Lower lobe of right lung (tissue), 2 donors: ENCODE data around the gene ZBP1. TPM values are rescaled to one million over a fixed set of nuclear protein-coding genes. Genes with fewer than 3 reads are reported as not detected.
A peak's percentile ranks its signal among the peaks of the same experiment; 100 is the strongest.

Experiments used
- ATAC-seq, 2 donors: fragments of 200-7000 bp; cut with Tn5 transposase; one replicate each; pipeline ENCODE4 v1.9.1; 2020 to 2022; ENCODE audit warnings: mild to moderate bottlenecking in 2 of 2, moderate library complexity in 2 of 2
- DNase-seq: peaks from one replicate; pipeline ENCODE4 v3.0.0-alpha.2; 2020
- H3K27ac ChIP-seq: fragments of 200-600 bp; one replicate; pipeline ENCODE4 v1.8.0; 2022
- H3K27me3 ChIP-seq: fragments of 200-600 bp; one replicate; pipeline ENCODE4 v1.8.0; 2022; ENCODE audit warnings: low read depth
- H3K36me3 ChIP-seq: fragments of 200-600 bp; one replicate; pipeline ENCODE4 v1.8.0; 2022; ENCODE audit warnings: mild to moderate bottlenecking
- H3K4me1 ChIP-seq: fragments of 200-600 bp; one replicate; pipeline ENCODE4 v1.8.0; 2022
- H3K4me3 ChIP-seq: fragments of 200-600 bp; one replicate; pipeline ENCODE4 v1.8.0; 2022; ENCODE audit warnings: mild to moderate bottlenecking
- H3K9me3 ChIP-seq: fragments of 200-600 bp; one replicate; pipeline ENCODE4 v1.8.0; 2022
- CTCF ChIP-seq: fragments of 200-600 bp; IDR thresholded peaks from one replicate; pipeline ENCODE4 v1.8.0; 2022; ENCODE audit warnings: antibody characterized with exemption, mild to moderate bottlenecking
- intact Hi-C: fragments of 100-400 bp; cut with DNase I; formaldehyde crosslinking; loops from one replicate; pipeline ENCODE4 v1.11.0; 2022
- total RNA-seq: library from RNA; stranded (reverse); fragmentation: NEBNext Ultra II Directional; extraction: Animal tissue kit (Norgen Biotek cat#: 25700); gene quantifications from one replicate; pipeline ENCODE4 v1.2.1, GENCODE V29; 2021
- donor health status: DM: no; HTN: yes; CAD: no; lungs with severe emphysema.

ZBP1 gene
- total RNA-seq, 1 donor from 2014 or later, result 5.8 TPM

GRCh38 chr20:57598491-57598890 lies 21.7 kb downstream of the ZBP1 start:
- TF ChIP-seq CTCF, result no peak
- intact Hi-C loops, result no loop called here
- DNase-seq (peak; percentile 15), ATAC-seq (no peak)
- H3K27ac ChIP-seq, result no peak overlapping the region
- peaks cover 8% of the 10 kb centered on the region for H3K4me1 ChIP-seq
- H3K9me3 ChIP-seq, result no peaks in the 10 kb centered on the region
- H3K27me3 ChIP-seq, result no peaks in the 10 kb centered on the region
- no peaks in the 10 kb centered on the region for H3K36me3 ChIP-seq
- H3K4me3 ChIP-seq, result no peak overlapping the region

GRCh38 chr20:57598060-57598459 lies 22.2 kb downstream of the ZBP1 start:
- Histone ChIP-seq H3K4me3 (no peak overlapping the region), H3K9me3 (no peaks in the 10 kb centered on the region), H3K36me3 (no peaks in the 10 kb centered on the region), H3K27me3 (no peaks in the 10 kb centered on the region), H3K27ac (no peak overlapping the region), H3K4me1 (peaks cover 8% of the 10 kb centered on the region)
- DNase-seq (peak; percentile 42), ATAC-seq (no peak)
- TF ChIP-seq CTCF, result no peak
- intact Hi-C loops, result no loop called here

DNA sequence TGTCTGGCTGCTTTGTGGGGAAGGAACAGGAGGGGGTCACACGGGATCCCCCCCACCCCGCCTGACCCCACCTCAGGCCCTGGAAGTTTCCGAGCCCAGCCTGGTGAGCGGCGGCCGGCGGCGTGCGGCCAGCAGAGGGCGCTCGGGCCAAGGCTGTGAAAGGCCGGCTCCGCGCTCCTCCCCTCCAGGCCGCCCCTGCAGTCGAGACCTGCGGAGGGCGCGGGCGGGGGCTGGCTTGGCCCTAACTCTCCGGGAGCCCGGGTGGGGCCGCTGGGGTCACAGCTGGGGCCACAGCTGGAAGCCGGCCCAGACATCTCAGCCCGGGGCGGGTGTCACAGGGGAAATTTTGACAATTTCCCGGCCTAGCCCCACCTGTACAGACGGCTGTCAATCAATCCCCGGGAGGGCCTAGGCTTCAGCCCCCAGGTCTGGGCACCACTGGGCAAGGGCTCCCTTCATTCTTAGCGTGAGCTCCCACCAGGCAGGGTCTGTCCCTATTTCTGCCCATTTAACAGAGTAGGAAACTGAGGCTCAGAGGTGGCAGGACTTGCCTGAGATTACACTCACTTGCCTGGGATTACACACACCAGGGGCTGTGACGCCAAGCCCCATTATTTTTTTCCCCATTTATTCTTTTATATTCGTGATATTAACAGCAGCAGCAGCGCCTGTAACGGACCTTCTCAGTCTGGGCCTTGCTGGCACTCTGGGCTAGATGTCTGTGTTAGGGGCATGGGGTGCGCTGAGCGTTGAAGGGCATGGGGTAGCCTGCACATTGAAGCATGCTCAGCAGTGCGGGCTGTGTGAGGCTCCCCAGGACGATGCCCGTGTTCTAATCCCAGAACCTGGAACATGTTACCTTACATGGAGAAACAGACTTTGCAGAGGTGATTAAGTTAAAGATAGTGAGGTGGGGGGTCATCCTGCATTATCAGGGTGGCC lies 23.0 kb downstream of the ZBP1 start:
- H3K4me3 ChIP-seq, result peak overlapping the region; percentile 14
- H3K27me3 ChIP-seq, result no peaks in the 10 kb centered on the region
- no peaks in the 10 kb centered on the region for H3K9me3 ChIP-seq
- intact Hi-C loops, result no loop called here
- DNase-seq (peak; percentile 82), ATAC-seq (peak; percentile 85 to 87)
- peak; percentile 98 for TF ChIP-seq CTCF
- no peak overlapping the region for H3K27ac ChIP-seq
- H3K4me1 ChIP-seq, result peaks cover 8% of the 10 kb centered on the region
- no peaks in the 10 kb centered on the region for H3K36me3 ChIP-seq

GRCh38 chr20:57596358-57596757 lies 23.9 kb downstream of the ZBP1 start:
- Histone ChIP-seq H3K27ac (no peak overlapping the region), H3K36me3 (no peaks in the 10 kb centered on the region), H3K4me1 (peaks cover 8% of the 10 kb centered on the region), H3K9me3 (no peaks in the 10 kb centered on the region), H3K4me3 (no peak overlapping the region), H3K27me3 (no peaks in the 10 kb centered on the region)
- intact Hi-C loops, result no loop called here
- no peak for TF ChIP-seq CTCF
- ATAC-seq, result no peak
- peak; percentile 28 for DNase-seq

DNA sequence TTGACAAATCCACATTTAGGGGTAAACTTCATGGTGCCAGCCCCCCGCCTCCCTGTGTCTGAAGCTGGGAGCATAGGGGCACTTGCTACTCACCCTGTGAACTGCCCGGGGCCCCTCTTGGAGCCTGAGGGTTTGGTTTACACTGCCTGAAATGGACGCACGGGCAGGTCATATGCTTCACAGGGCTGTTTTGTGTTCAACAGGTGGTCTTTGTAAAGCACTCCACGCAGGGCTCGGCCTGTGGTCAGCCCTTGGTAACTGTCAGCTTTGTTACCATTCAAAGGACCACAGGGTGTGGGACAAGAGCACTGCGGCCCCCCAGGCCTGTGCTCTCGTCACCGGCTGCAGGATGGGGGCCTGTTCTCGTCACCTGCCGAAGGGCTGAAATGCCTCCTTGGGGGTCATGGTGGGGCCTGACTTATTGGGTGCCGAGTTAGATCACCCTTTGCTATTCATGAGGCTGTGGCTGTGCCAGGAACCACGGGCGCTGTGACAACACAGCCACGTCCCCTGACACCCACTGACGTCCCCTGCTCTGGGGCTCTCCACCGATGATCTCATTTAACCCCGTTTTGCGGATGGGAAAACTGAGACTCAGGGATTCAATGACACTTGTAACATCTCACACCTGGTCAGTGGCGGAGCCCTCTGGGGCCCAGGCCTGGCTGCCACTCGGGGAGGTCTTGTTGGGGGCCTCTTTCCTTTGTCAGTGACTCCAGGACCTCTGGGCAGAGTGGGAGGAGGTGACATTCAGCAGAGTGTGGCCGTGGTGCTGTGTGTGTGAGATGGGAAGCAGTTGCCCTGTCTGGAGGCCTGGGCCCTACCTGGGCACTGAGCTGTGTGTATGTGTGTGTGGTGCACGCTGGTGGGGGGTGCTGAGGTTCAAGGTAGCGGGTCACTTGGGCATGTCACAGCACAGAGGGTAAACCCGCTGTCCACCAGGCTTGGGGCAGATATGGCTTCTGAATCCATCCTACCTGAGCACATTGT lies 24.9 kb downstream of the ZBP1 start:
- ATAC-seq (no peak), DNase-seq (peak; percentile 40)
- intact Hi-C loops, result no loop called here

More for the DNA sequence above, 24.9 kb downstream of the ZBP1 start:
- no peaks in the 10 kb centered on the region for H3K27me3 ChIP-seq
- no peak for TF ChIP-seq CTCF
- no peaks in the 10 kb centered on the region for H3K36me3 ChIP-seq
- H3K27ac ChIP-seq, result no peak overlapping the region
- H3K4me1 ChIP-seq, result peaks cover 8% of the 10 kb centered on the region
- no peaks in the 10 kb centered on the region for H3K9me3 ChIP-seq
- H3K4me3 ChIP-seq, result no peak overlapping the region
